Measurements from ENCODE around the gene FRMD4A.

DNA sequence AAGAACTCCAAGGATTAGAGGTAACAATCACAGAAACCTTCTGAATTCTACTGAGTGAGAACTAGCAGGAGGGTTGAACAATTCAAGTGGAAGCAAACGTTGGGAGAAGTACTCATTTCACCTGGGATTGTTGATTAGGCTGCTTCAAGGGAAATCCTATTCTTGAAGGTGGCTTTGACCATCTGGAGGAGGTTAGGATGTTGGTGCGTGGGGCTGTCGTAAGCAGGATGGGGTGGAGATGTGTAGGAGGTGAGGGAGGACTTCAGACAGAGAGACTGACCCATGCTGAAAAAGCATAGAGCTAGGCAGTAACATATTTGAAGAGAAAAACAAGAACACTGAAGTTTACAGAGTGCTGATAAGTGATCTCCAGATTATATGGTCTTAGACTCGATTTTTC, 147.9 kb downstream of the FRMD4A start:
- TF ChIP-seq CTCF (IDR thresholded peaks at IDR 0.05; ENCODE audit: insufficient read depth, low read length, poor library complexity, severe bottlenecking) = no peak
- no peak for TF ChIP-seq EZH2phosphoT487 (conservative IDR thresholded peaks at IDR 0.05; ENCODE audit: low read length)

All from SU-DHL-6 (cell line).